Glutamatergic neuron (in vitro differentiated cells): Measurements from ENCODE around the gene SLC38A10. TPM values are rescaled to one million over a fixed set of nuclear protein-coding genes. Genes with fewer than 3 reads are reported as not detected.

Experiments used
- DNase-seq: peaks from one replicate; pipeline ENCODE4 v3.0.0; 2022
- H3K27ac Mint-ChIP-seq: one replicate; pipeline ENCODE4 v1.8.0; 2020; ENCODE audit warnings: mild to moderate bottlenecking, mixed read lengths, inconsistent platforms; ENCODE audit not compliant: unreplicated experiment
- H3K27me3 Mint-ChIP-seq: one replicate; pipeline ENCODE4 v1.8.0; 2020; ENCODE audit warnings: mild to moderate bottlenecking, moderate library complexity, mixed read lengths, inconsistent platforms; ENCODE audit not compliant: unreplicated experiment
- H3K36me3 Mint-ChIP-seq: one replicate; pipeline ENCODE4 v1.8.0; 2020; ENCODE audit warnings: mild to moderate bottlenecking, mixed read lengths, inconsistent platforms; ENCODE audit not compliant: unreplicated experiment
- H3K4me1 Mint-ChIP-seq: one replicate; pipeline ENCODE4 v1.8.0; 2020; ENCODE audit warnings: mild to moderate bottlenecking, low read depth, mixed read lengths, inconsistent platforms; ENCODE audit not compliant: unreplicated experiment
- H3K4me3 Mint-ChIP-seq: one replicate; pipeline ENCODE4 v1.8.0; 2020; ENCODE audit warnings: mild to moderate bottlenecking, mixed read lengths, inconsistent platforms; ENCODE audit not compliant: unreplicated experiment
- H3K9me3 Mint-ChIP-seq: one replicate; pipeline ENCODE4 v1.8.0; 2020; ENCODE audit warnings: mild to moderate bottlenecking, moderate library complexity, mixed read lengths, inconsistent platforms; ENCODE audit not compliant: unreplicated experiment
- CTCF ChIP-seq: fragments of 200-600 bp; sonication (generic); IDR thresholded peaks from one replicate; pipeline ENCODE4 v1.5.0; 2021; ENCODE audit not compliant: partially characterized antibody, unreplicated experiment
- total RNA-seq: library from RNA; stranded (reverse); fragmentation: NEBNext Ultra II Directional; extraction: Animal tissue kit (Norgen Biotek cat#: 25700); gene quantifications from one replicate; pipeline ENCODE4 v1.2.1, GENCODE V29; 2021; ENCODE audit not compliant: unreplicated experiment

SLC38A10 gene
- total RNA-seq, 1 donor from 2014 or later: 92.4 TPM

GRCh38 chr17:81304196-81305015 is 9.3 kb upstream of the SLC38A10 start:
- DNase-seq: no peak
- Mint-ChIP-seq H3K9me3 (peaks cover 8% of the 10 kb centered on the region), H3K4me1 (peaks cover 25% of the 10 kb centered on the region), H3K36me3 (no peaks in the 10 kb centered on the region), H3K27ac (peak overlapping the region; percentile 97), H3K27me3 (peaks cover 18% of the 10 kb centered on the region), H3K4me3 (no peak overlapping the region)
- TF ChIP-seq CTCF: no peak

GRCh38 chr17:81303385-81303784 is 8.3 kb upstream of the SLC38A10 start:
- H3K36me3 Mint-ChIP-seq: no peaks in the 10 kb centered on the region
- no peak for TF ChIP-seq CTCF
- H3K4me1 Mint-ChIP-seq: peaks cover 27% of the 10 kb centered on the region
- no peak overlapping the region for H3K4me3 Mint-ChIP-seq
- peaks cover 9% of the 10 kb centered on the region for H3K9me3 Mint-ChIP-seq
- peaks cover 16% of the 10 kb centered on the region for H3K27me3 Mint-ChIP-seq
- no peak for DNase-seq
- H3K27ac Mint-ChIP-seq: no peak overlapping the region

GRCh38 chr17:81302861-81303333 is 7.8 kb upstream of the SLC38A10 start:
- Mint-ChIP-seq H3K9me3 (peaks cover 9% of the 10 kb centered on the region), H3K36me3 (no peaks in the 10 kb centered on the region), H3K4me3 (no peak overlapping the region), H3K27ac (no peak overlapping the region), H3K4me1 (peaks cover 29% of the 10 kb centered on the region), H3K27me3 (peaks cover 16% of the 10 kb centered on the region)
- TF ChIP-seq CTCF: no peak
- DNase-seq: no peak

GRCh38 chr17:81302324-81302723 is 7.2 kb upstream of the SLC38A10 start:
- peaks cover 11% of the 10 kb centered on the region for H3K27me3 Mint-ChIP-seq
- H3K4me1 Mint-ChIP-seq: peaks cover 29% of the 10 kb centered on the region
- no peak for TF ChIP-seq CTCF
- no peak for DNase-seq
- no peaks in the 10 kb centered on the region for H3K36me3 Mint-ChIP-seq
- no peak overlapping the region for H3K27ac Mint-ChIP-seq
- H3K4me3 Mint-ChIP-seq: no peak overlapping the region
- H3K9me3 Mint-ChIP-seq: peaks cover 8% of the 10 kb centered on the region
